Mesenchymal stem cell (in vitro differentiated cells and primary cell): ENCODE results near the gene HSP90AA1.
"Not testable (repeated sequence)": the region's sequence is repeated elsewhere in the genome, so short reads cannot be mapped to it uniquely, and the experiment has no call there.

Source experiments
- DNase-seq: peaks from one replicate; pipeline ENCODE4 v3.0.0-alpha.2; 2013
- H2AFZ ChIP-seq: one replicate; pipeline ENCODE4 v1.6.1; 2013; ENCODE audit warnings: low read depth, mild to moderate bottlenecking, control low read depth, inconsistent platforms, low read length, moderate library complexity
- H2AK5ac ChIP-seq: 2 replicates; pipeline ENCODE4 v1.6.1; 2013; ENCODE audit warnings: low read length, moderate library complexity, mild to moderate bottlenecking, inconsistent platforms; ENCODE audit not compliant: severe bottlenecking
- H2BK120ac ChIP-seq: one replicate; pipeline ENCODE4 v1.6.1; 2013; ENCODE audit warnings: low read depth, mild to moderate bottlenecking, inconsistent platforms, low read length, moderate library complexity
- H2BK12ac ChIP-seq, 2 experiments: one replicate each; pipeline ENCODE4 v1.6.1; 2013; ENCODE audit warnings: inconsistent platforms in 2 of 2, low read length in 2 of 2, mild to moderate bottlenecking in 2 of 2, moderate library complexity in 2 of 2, control low read depth in 1 of 2
- H2BK15ac ChIP-seq: one replicate; pipeline ENCODE4 v1.6.1; 2013; ENCODE audit warnings: mild to moderate bottlenecking, low read depth, inconsistent platforms; ENCODE audit not compliant: poor library complexity, severe bottlenecking
- H2BK5ac ChIP-seq: 2 replicates; pipeline ENCODE4 v1.6.1; 2013; ENCODE audit warnings: low read depth, mild to moderate bottlenecking, low read length, control low read depth, inconsistent platforms; ENCODE audit not compliant: poor library complexity, severe bottlenecking
- H3K14ac ChIP-seq, 2 experiments: one replicate each; pipeline ENCODE4 v1.6.1; 2013; ENCODE audit warnings: inconsistent platforms in 2 of 2, low read length in 2 of 2, control low read depth in 1 of 2, mild to moderate bottlenecking in 1 of 2, moderate library complexity in 1 of 2
- H3K18ac ChIP-seq, 2 experiments: one replicate each; pipeline ENCODE4 v1.6.1; 2013; ENCODE audit warnings: inconsistent platforms in 2 of 2, low read length in 2 of 2, control low read depth in 1 of 2, low read depth in 1 of 2, mild to moderate bottlenecking in 1 of 2
- H3K23ac ChIP-seq, 2 experiments: one replicate each; pipeline ENCODE4 v1.6.1; 2013; ENCODE audit warnings: inconsistent platforms in 2 of 2, low read length in 2 of 2, mild to moderate bottlenecking in 2 of 2, moderate library complexity in 2 of 2, control low read depth in 1 of 2
- H3K27ac ChIP-seq: 2 replicates; pipeline ENCODE4 v1.5.1; 2013; ENCODE audit warnings: mild to moderate bottlenecking, moderate library complexity, low read length, control low read depth, inconsistent platforms; ENCODE audit not compliant: poor library complexity, severe bottlenecking
- H3K27me3 ChIP-seq, 2 experiments: 2 replicates each; pipeline versions ENCODE4 v1.6.1 to v1.7.0; 2013; ENCODE audit warnings: low read length in 2 of 2, mild to moderate bottlenecking in 2 of 2, moderate library complexity in 2 of 2, control low read depth in 1 of 2, inconsistent platforms in 1 of 2; ENCODE audit not compliant: control insufficient read depth in 1 of 2, insufficient read depth in 1 of 2
- H3K36me3 ChIP-seq, 2 experiments: 2 replicates each; pipeline versions ENCODE4 v1.6.1 to v1.7.0; 2013; ENCODE audit warnings: low read length in 2 of 2, control low read depth in 1 of 2, inconsistent platforms in 1 of 2, low read depth in 1 of 2, mild to moderate bottlenecking in 1 of 2; ENCODE audit not compliant: insufficient read depth in 2 of 2, control insufficient read depth in 1 of 2
- H3K4ac ChIP-seq, 2 experiments: one replicate each; pipeline ENCODE4 v1.6.1; 2013; ENCODE audit warnings: inconsistent platforms in 2 of 2, low read length in 2 of 2, mild to moderate bottlenecking in 2 of 2, moderate library complexity in 2 of 2, control low read depth in 1 of 2, low read depth in 1 of 2
- H3K4me1 ChIP-seq: 2 replicates; pipeline ENCODE4 v1.6.1; 2013; ENCODE audit warnings: low read depth, low read length, control low read depth; ENCODE audit not compliant: control insufficient read depth, insufficient read depth
- H3K4me2 ChIP-seq: 2 replicates; pipeline ENCODE4 v1.6.1; 2013; ENCODE audit warnings: low read length, mild to moderate bottlenecking, inconsistent platforms; ENCODE audit not compliant: poor library complexity, severe bottlenecking
- H3K4me3 ChIP-seq, 2 experiments: 2 replicates each; pipeline versions ENCODE4 v1.5.1 to v1.7.0; 2013; ENCODE audit warnings: low read length in 2 of 2, mild to moderate bottlenecking in 2 of 2, control low read depth in 1 of 2, low read depth in 1 of 2; ENCODE audit not compliant: insufficient read depth in 1 of 2
- H3K79me1 ChIP-seq: replicated peaks from 2 replicates; pipeline ENCODE4 v1.6.1; 2013; ENCODE audit warnings: mild to moderate bottlenecking, control low read depth, low read length, inconsistent platforms; ENCODE audit not compliant: poor library complexity, severe bottlenecking
- H3K9ac ChIP-seq: 2 replicates; pipeline ENCODE4 v1.7.0; 2013; ENCODE audit warnings: mild to moderate bottlenecking, low read length, moderate library complexity
- H3K9me3 ChIP-seq: 2 replicates; pipeline ENCODE4 v1.7.0; 2013; ENCODE audit warnings: mild to moderate bottlenecking, low read length; ENCODE audit not compliant: control insufficient read depth
- H4K8ac ChIP-seq: one replicate; pipeline ENCODE4 v1.6.1; 2013; ENCODE audit warnings: inconsistent platforms, mild to moderate bottlenecking, low read length, moderate library complexity
- H4K91ac ChIP-seq: one replicate; pipeline ENCODE4 v1.6.1; 2013; ENCODE audit warnings: mild to moderate bottlenecking, low read length, inconsistent platforms
- WGBS: methylation state at CpG from one replicate; pipeline ENCODE4 v1.1.7; 2013; ENCODE audit warnings: mixed read lengths; 5-methylcytosine and 5-hydroxymethylcytosine counted together

Gene HSP90AA1

GRCh38 chr14:102080183-102081080 lies 6.4 kb downstream of the HSP90AA1 start:
- Histone ChIP-seq H2AFZ (no peak overlapping the region), H2AK5ac (no peak overlapping the region), H2BK5ac (no peak overlapping the region), H3K27me3 (no peaks in the 10 kb centered on the region), H3K14ac (no peak overlapping the region), H3K36me3 (peaks cover 46 to 73% of the 10 kb centered on the region in 2 experiments), H3K4me3 (no peak overlapping the region), H3K79me1 (peaks cover 5% of the 10 kb centered on the region), H2BK15ac (no peak overlapping the region), H2BK120ac (no peak overlapping the region), H3K4me2 (no peak overlapping the region), H4K8ac (no peak overlapping the region), H3K18ac (no peak overlapping the region), H3K4me1 (peaks cover 7% of the 10 kb centered on the region), H3K4ac (no peak overlapping the region), H3K23ac (no peak overlapping the region), H3K27ac (no peak overlapping the region), H3K9ac (no peak overlapping the region), H4K91ac (no peak overlapping the region), H2BK12ac (no peak overlapping the region), H3K9me3 (no peaks in the 10 kb centered on the region)
- DNase-seq = no peak
- 83% methylated on average over 14 of the region's 14 CpGs for WGBS

- no peaks in the 10 kb centered on the region for H3K27me3 ChIP-seq
- H4K8ac ChIP-seq = peak overlapping the region; percentile 49
- H3K4ac ChIP-seq = no peak overlapping the region
- peaks cover 6% of the 10 kb centered on the region for H3K4me1 ChIP-seq
- H3K4me3 ChIP-seq = no peak overlapping the region
- no peak overlapping the region for H2AFZ ChIP-seq
- no peak overlapping the region for H3K23ac ChIP-seq
- no peak overlapping the region for H2BK5ac ChIP-seq
- no peak overlapping the region for H2BK120ac ChIP-seq
- H3K27ac ChIP-seq = no peak overlapping the region
- peaks cover 47 to 65% of the 10 kb centered on the region in 2 experiments for H3K36me3 ChIP-seq
- no peak for DNase-seq
- H3K14ac ChIP-seq = no peak overlapping the region
- no peak overlapping the region for H2BK15ac ChIP-seq
- H3K9ac ChIP-seq = no peak overlapping the region
- H3K79me1 ChIP-seq = peaks cover 5% of the 10 kb centered on the region
- no peak overlapping the region for H2AK5ac ChIP-seq
- H2BK12ac ChIP-seq = no peak overlapping the region
- H3K4me2 ChIP-seq = no peak overlapping the region
- no peak overlapping the region for H4K91ac ChIP-seq
- no peak overlapping the region for H3K18ac ChIP-seq
- no peaks in the 10 kb centered on the region for H3K9me3 ChIP-seq
These were observed 7.2 kb downstream of the HSP90AA1 start for GRCh38 chr14:102079700-102079979.

- H2AFZ ChIP-seq = no peak overlapping the region
- no peak overlapping the region for H4K8ac ChIP-seq
- H3K27ac ChIP-seq = no peak overlapping the region
- no peak overlapping the region for H2BK5ac ChIP-seq
- H3K4ac ChIP-seq = no peak overlapping the region
- H3K4me1 ChIP-seq = peaks cover 5% of the 10 kb centered on the region
- WGBS = 97% methylated on average over 9 of the region's 10 CpGs
- H3K23ac ChIP-seq = no peak overlapping the region
- H3K27me3 ChIP-seq = no peaks in the 10 kb centered on the region
- H3K14ac ChIP-seq = no peak overlapping the region
- no peak overlapping the region for H4K91ac ChIP-seq
- H2BK12ac ChIP-seq = no peak overlapping the region
- H3K18ac ChIP-seq = no peak overlapping the region
- H3K36me3 ChIP-seq = peaks cover 46 to 59% of the 10 kb centered on the region in 2 experiments
- H2BK15ac ChIP-seq = no peak overlapping the region
- H3K9me3 ChIP-seq = no peaks in the 10 kb centered on the region
- DNase-seq = no peak
- H2AK5ac ChIP-seq = no peak overlapping the region
- no peak overlapping the region for H3K4me2 ChIP-seq
- no peak overlapping the region for H3K4me3 ChIP-seq
- H2BK120ac ChIP-seq = no peak overlapping the region
- H3K9ac ChIP-seq = no peak overlapping the region
- H3K79me1 ChIP-seq = peaks cover 5% of the 10 kb centered on the region
These were observed 7.8 kb downstream of the HSP90AA1 start for GRCh38 chr14:102078831-102079699.

DNA sequence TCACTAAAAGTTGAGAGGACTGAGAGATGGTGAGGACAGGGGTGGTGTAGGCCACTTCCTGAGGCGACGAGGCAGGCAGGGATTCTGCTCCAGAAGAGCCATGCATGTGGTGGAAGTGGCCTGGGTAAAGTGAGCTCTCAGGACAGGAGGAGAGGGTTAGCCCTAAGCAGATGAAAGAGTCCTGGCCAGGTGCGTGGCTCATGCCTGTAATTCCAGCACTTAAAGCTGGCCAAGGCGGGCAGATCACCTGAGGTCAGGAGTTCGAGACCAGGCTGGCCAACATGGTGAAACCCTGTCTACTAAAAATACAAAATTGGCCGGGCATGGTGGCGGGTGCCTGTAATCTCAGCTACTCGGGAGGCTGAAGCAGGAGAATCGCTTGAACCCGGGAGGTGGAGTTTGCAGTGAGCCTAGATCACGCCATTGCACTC lies 8.5 kb downstream of the HSP90AA1 start:
- H2BK15ac ChIP-seq, H3K9ac ChIP-seq, H4K8ac ChIP-seq, H2BK12ac ChIP-seq, H4K91ac ChIP-seq, H3K27ac ChIP-seq, H3K4me2 ChIP-seq, H2BK120ac ChIP-seq, H3K14ac ChIP-seq, H3K79me1 ChIP-seq, H2BK5ac ChIP-seq, H3K27me3 ChIP-seq, H3K23ac ChIP-seq, H2AFZ ChIP-seq, H3K4ac ChIP-seq, H3K9me3 ChIP-seq, H3K4me1 ChIP-seq, H2AK5ac ChIP-seq, DNase-seq, H3K18ac ChIP-seq: not testable (repeated sequence)
- H3K36me3 ChIP-seq = peaks cover 43 to 52% of the 10 kb centered on the region in 2 experiments
- 96% methylated on average over 11 of the region's 11 CpGs for WGBS
- peak overlapping the region in 1 of 2 experiments; percentile 33 for H3K4me3 ChIP-seq
